ENCODE data around the gene IDH2.

Gene IDH2

GRCh38 chr15:90062973-90063769, 39.1 kb downstream of the IDH2 start:
- peak; percentile 53 to 67 (median 64) for DNase-seq

- peak in 1 of 4 experiments; percentile 3 for DNase-seq
Observed at GRCh38 chr15:90062462-90062932, 39.8 kb downstream of the IDH2 start.

GRCh38 chr15:90062023-90062442, 40.2 kb downstream of the IDH2 start:
- peak in 2 of 4 experiments; percentile 38 to 41 for DNase-seq

GRCh38 chr15:90060797-90061196, 41.5 kb downstream of the IDH2 start:
- peak in 2 of 4 experiments; percentile 20 to 56 for DNase-seq

GRCh38 chr15:90059208-90059985, 42.9 kb downstream of the IDH2 start:
- DNase-seq: peak; percentile 98 to 99 (median 99)

- DNase-seq: peak; percentile 24 to 55 (median 39)
Observed at GRCh38 chr15:90058775-90059174, 43.5 kb downstream of the IDH2 start.

GRCh38 chr15:90058308-90058707, 44.0 kb downstream of the IDH2 start:
- DNase-seq: peak; percentile 59 to 78 (median 76)

GRCh38 chr15:90056529-90056928, 45.7 kb downstream of the IDH2 start:
- no peak for DNase-seq

- no peak for DNase-seq
Observed at GRCh38 chr15:90055182-90055581, 47.1 kb downstream of the IDH2 start.

- peak in 1 of 4 experiments; percentile 24 for DNase-seq
Observed at GRCh38 chr15:90054618-90055097, 47.6 kb downstream of the IDH2 start.

GRCh38 chr15:90053685-90054466, 48.4 kb downstream of the IDH2 start:
- DNase-seq: peak in 1 of 4 experiments; percentile 5

GRCh38 chr15:90051874-90052273, 50.4 kb downstream of the IDH2 start:
- peak in 1 of 4 experiments; percentile 3 for DNase-seq

GRCh38 chr15:90049666-90050604, 52.3 kb downstream of the IDH2 start:
- peak in 1 of 4 experiments; percentile 3 for DNase-seq

- no peak for DNase-seq
Observed at GRCh38 chr15:90049030-90049429, 53.2 kb downstream of the IDH2 start.

GRCh38 chr15:90047956-90048575, 54.2 kb downstream of the IDH2 start:
- DNase-seq: peak in 1 of 4 experiments; percentile 44

GRCh38 chr15:90046911-90047392, 55.3 kb downstream of the IDH2 start:
- peak in 1 of 4 experiments; percentile 18 for DNase-seq

- DNase-seq: no peak
Observed at GRCh38 chr15:90046289-90046688, 56.0 kb downstream of the IDH2 start.

GRCh38 chr15:90044916-90045371, 57.3 kb downstream of the IDH2 start:
- peak in 2 of 4 experiments; percentile 30 to 46 for DNase-seq

GRCh38 chr15:90044191-90044590, 58.1 kb downstream of the IDH2 start:
- no peak for DNase-seq

GRCh38 chr15:90043530-90044010, 58.7 kb downstream of the IDH2 start:
- DNase-seq: no peak
